Upper lobe of left lung (tissue), 4 donors: ENCODE measurements around the gene DCPS.
"Not testable (repeated sequence)": the region's sequence is repeated elsewhere in the genome, so short reads cannot be mapped to it uniquely, and the experiment has no call there.

Experiments
- EP300 ChIP-seq, 4 donors: sonication (generic); formaldehyde crosslinking; IDR thresholded peaks; one replicate each; pipeline ENCODE4 v1.5.1; 2017; ENCODE audit warnings: antibody characterized with exemption in 4 of 4, control low read depth in 2 of 4
- POLR2A ChIP-seq, 4 donors: fragments of 450-650 bp; IDR thresholded peaks; one replicate each; pipeline ENCODE4 v1.5.1; 2016 to 2017; ENCODE audit warnings: antibody characterized with exemption in 4 of 4, mild to moderate bottlenecking in 2 of 4
- POLR2AphosphoS5 ChIP-seq, 2 donors: sonication (generic); formaldehyde crosslinking; IDR thresholded peaks; one replicate each; pipeline ENCODE4 v1.5.1; 2017; ENCODE audit warnings: antibody characterized with exemption in 2 of 2
- TF ChIP-seq, protein P1 (sequence below), 6 experiments: fragments of 450-650 bp in 4 of 6; fragments of 200-600 bp in 2 of 6; sonication (generic) in 2 of 6; IDR thresholded peaks; one replicate each; pipeline ENCODE4 v1.5.1; 2016 to 2019; ENCODE audit warnings: antibody characterized with exemption in 6 of 6

DNA sequence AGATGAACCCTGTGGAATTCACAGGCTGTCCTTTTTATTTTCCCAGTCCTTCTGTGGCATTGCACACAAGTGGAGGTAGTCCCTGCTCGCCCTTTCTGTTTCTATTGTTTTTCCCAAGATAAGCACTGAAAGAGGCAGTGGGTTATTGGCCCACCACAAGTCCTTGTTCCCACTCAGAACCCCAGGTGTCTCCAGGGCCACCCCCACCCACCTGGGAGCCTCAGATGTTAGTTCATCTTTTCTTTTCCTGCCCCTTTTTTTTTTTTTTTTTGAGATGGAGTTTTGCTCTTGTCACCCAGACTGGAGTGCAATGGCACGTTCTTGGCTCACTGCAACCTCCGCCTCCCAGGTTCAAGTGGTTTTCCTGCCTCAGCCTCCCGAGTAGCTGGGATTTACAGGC is 4.9 kb downstream of the DCPS start:
- TF ChIP-seq EP300, POLR2A, POLR2AphosphoS5 (IDR thresholded peaks at IDR 0.05): not testable (repeated sequence)
- TF ChIP-seq, protein P1, sequence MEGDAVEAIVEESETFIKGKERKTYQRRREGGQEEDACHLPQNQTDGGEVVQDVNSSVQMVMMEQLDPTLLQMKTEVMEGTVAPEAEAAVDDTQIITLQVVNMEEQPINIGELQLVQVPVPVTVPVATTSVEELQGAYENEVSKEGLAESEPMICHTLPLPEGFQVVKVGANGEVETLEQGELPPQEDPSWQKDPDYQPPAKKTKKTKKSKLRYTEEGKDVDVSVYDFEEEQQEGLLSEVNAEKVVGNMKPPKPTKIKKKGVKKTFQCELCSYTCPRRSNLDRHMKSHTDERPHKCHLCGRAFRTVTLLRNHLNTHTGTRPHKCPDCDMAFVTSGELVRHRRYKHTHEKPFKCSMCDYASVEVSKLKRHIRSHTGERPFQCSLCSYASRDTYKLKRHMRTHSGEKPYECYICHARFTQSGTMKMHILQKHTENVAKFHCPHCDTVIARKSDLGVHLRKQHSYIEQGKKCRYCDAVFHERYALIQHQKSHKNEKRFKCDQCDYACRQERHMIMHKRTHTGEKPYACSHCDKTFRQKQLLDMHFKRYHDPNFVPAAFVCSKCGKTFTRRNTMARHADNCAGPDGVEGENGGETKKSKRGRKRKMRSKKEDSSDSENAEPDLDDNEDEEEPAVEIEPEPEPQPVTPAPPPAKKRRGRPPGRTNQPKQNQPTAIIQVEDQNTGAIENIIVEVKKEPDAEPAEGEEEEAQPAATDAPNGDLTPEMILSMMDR (IDR thresholded peaks at IDR 0.05), result not testable (repeated sequence)
